ENCODE data around the gene ARHGEF38.

DNA sequence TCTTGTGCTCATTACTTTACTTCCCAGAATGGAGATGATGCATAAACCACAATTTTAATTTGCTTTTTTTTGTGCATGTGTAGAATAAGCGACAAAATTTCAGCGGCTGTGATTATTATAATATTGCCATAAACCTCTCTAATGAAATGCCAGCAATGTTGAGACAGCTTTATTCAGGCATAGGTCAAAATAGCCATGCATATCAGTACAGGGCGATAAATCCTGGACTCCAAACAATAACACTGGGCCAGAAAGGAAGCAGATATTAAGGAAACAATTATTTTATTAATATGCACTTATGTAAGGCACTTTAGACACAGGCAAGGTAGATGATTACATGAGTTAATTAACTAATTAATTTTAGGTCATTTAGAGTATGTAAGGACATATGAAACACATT, 47.1 kb downstream of the ARHGEF38 start:
- TF ChIP-seq, protein P1, sequence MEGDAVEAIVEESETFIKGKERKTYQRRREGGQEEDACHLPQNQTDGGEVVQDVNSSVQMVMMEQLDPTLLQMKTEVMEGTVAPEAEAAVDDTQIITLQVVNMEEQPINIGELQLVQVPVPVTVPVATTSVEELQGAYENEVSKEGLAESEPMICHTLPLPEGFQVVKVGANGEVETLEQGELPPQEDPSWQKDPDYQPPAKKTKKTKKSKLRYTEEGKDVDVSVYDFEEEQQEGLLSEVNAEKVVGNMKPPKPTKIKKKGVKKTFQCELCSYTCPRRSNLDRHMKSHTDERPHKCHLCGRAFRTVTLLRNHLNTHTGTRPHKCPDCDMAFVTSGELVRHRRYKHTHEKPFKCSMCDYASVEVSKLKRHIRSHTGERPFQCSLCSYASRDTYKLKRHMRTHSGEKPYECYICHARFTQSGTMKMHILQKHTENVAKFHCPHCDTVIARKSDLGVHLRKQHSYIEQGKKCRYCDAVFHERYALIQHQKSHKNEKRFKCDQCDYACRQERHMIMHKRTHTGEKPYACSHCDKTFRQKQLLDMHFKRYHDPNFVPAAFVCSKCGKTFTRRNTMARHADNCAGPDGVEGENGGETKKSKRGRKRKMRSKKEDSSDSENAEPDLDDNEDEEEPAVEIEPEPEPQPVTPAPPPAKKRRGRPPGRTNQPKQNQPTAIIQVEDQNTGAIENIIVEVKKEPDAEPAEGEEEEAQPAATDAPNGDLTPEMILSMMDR (tag by site-specific recombination; IDR thresholded peaks at IDR 0.05) = no peak
- TF ChIP-seq, protein P2, sequence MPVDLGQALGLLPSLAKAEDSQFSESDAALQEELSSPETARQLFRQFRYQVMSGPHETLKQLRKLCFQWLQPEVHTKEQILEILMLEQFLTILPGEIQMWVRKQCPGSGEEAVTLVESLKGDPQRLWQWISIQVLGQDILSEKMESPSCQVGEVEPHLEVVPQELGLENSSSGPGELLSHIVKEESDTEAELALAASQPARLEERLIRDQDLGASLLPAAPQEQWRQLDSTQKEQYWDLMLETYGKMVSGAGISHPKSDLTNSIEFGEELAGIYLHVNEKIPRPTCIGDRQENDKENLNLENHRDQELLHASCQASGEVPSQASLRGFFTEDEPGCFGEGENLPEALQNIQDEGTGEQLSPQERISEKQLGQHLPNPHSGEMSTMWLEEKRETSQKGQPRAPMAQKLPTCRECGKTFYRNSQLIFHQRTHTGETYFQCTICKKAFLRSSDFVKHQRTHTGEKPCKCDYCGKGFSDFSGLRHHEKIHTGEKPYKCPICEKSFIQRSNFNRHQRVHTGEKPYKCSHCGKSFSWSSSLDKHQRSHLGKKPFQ (tag by site-specific recombination; IDR thresholded peaks at IDR 0.05) = no peak
- TF ChIP-seq ZFP3 (tag by site-specific recombination; IDR thresholded peaks at IDR 0.05; ENCODE audit: low read depth) = no peak
- TF ChIP-seq ZNF596 (tag by site-specific recombination; IDR thresholded peaks at IDR 0.05) = no peak
- TF ChIP-seq MYNN (tag by site-specific recombination; IDR thresholded peaks at IDR 0.05; ENCODE audit: borderline replicate concordance) = no peak
- TF ChIP-seq ZNF138 (tag by site-specific recombination; IDR thresholded peaks at IDR 0.05; ENCODE audit: borderline replicate concordance) = no peak
- no peak for TF ChIP-seq BCL11B (tag by site-specific recombination; IDR thresholded peaks at IDR 0.05; ENCODE audit: low read depth)
- TF ChIP-seq TCF7L2 (IDR thresholded peaks at IDR 0.05; ENCODE audit: borderline replicate concordance, low read depth, low read length) = no peak
- TF ChIP-seq, protein P3, sequence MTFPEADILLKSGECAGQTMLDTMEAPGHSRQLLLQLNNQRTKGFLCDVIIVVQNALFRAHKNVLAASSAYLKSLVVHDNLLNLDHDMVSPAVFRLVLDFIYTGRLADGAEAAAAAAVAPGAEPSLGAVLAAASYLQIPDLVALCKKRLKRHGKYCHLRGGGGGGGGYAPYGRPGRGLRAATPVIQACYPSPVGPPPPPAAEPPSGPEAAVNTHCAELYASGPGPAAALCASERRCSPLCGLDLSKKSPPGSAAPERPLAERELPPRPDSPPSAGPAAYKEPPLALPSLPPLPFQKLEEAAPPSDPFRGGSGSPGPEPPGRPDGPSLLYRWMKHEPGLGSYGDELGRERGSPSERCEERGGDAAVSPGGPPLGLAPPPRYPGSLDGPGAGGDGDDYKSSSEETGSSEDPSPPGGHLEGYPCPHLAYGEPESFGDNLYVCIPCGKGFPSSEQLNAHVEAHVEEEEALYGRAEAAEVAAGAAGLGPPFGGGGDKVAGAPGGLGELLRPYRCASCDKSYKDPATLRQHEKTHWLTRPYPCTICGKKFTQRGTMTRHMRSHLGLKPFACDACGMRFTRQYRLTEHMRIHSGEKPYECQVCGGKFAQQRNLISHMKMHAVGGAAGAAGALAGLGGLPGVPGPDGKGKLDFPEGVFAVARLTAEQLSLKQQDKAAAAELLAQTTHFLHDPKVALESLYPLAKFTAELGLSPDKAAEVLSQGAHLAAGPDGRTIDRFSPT (tag by site-specific recombination; IDR thresholded peaks at IDR 0.05) = no peak

Data from HEK293 (cell line).